KBM-7 (cell line): ENCODE data around the gene ZNF608.

Source experiments
- DNase-seq: peaks from one replicate; pipeline ENCODE4 v3.0.0-alpha.2; 2015
- in situ Hi-C: fragments of 300-500 bp; cut with MboI; formaldehyde crosslinking; loops from 2 replicates; pipeline ENCODE4 v1.14.3; 2020; ENCODE audit warnings: low sequenced_read_pairs, low pct_unique_long_range_greater_than_20kb, mixed read lengths

ZNF608 gene

DNA sequence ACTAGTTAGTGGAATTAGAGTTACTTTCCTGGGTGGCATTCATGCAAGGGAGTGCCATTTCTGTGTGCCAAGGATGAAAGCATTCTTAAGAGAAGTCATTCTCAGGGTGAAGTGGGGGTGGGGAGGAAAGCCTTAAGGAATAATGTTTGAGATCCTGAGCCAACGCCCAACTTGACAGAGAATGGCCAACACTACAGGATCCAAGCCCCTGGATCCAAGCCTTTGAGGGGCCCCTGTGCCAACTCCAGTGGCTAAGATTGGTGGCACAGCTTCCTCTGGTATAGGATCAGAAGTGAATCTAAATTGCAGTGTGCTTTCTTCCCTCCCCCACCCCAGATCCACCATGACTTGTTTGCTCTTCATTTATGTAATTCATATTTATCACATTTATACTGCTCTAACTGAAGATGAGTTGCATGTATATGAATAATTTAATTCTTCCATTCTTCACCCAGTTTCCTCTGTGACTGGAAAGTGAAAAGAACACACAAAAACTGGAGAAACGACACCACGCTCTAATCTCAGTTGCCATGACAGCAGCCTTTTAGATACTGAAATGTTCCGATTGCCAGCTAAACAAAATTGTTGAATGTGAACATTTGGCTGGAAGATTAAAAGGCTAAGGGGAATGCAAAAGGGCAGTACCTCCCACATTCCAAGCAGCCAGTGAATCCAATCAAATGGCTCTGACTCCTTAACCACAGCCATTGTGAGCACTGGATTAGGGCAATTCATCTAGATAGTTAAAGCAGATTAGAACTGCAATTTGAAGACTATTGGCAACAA lies 4.5 kb downstream of the ZNF608 start:
- in situ Hi-C loops = no loop called here
- DNase-seq = no peak

DNA sequence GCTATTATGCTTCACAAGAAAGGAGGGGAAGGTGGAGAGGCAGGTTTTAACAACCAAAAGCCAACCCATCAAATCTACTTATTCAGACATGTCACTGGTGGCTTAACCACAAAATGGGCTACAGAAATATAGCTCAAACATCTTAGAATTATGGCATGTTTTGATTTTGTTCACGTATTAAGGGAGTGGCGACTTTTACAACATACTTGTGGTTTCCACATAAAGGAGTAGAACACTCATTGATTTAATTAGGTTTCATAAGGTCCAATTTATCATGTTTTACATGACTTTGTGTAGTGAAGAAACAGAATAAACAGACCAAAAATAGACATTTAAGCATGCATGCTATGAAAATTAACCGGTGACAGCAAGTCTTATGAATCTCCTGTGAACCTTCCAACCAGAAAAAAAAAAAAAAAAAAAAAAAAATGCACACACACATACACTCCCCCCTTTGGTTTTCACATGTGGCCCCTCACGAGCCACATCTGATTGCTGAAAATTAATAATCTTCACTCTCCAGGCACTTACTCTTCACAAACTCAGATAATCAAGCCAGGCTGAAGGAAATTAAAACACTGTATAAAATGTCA lies 5.4 kb downstream of the ZNF608 start:
- in situ Hi-C loops = no loop called here
- DNase-seq = peak; percentile 9

DNA sequence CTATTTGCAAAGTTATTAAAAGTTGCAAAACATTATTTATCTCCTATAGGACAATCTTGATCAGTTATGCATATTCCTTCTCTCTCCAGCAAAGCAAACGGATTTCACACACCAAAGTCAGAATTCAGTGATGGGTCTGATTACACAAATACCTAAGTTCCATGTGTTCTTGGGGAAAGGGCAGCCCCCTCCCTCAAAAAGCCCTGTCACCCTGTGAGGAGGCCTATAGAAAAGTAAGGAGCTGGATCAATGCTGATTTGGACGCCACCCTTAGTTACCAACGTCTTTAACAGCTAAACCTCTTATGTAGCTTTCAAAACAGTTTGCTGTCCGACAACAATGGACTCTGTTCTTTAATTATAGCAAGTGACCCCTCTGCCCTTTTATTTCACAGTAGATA lies 6.4 kb downstream of the ZNF608 start:
- in situ Hi-C loops = no loop called here

DNA sequence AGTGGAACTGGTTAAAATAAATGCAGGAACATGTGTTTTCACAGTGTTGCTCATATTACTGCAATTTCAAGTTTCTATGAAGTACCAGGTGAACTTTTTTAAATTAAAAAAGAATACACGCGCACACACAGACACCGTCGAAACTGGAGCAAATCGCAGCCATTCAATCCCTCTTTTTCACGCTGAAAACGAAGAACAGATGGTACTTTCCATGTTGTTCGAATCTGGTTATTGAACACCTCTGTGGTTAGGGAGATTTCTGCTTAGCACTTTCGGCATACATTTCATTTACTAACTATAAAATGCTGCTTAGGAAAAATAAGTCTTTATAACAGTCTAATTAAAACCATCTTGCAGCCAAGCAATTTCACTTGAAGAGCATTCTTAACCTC lies 6.8 kb downstream of the ZNF608 start:
- in situ Hi-C loops = no loop called here
- no peak for DNase-seq

More for the DNA sequence above, 6.4 kb downstream of the ZNF608 start:
- DNase-seq = no peak

DNA sequence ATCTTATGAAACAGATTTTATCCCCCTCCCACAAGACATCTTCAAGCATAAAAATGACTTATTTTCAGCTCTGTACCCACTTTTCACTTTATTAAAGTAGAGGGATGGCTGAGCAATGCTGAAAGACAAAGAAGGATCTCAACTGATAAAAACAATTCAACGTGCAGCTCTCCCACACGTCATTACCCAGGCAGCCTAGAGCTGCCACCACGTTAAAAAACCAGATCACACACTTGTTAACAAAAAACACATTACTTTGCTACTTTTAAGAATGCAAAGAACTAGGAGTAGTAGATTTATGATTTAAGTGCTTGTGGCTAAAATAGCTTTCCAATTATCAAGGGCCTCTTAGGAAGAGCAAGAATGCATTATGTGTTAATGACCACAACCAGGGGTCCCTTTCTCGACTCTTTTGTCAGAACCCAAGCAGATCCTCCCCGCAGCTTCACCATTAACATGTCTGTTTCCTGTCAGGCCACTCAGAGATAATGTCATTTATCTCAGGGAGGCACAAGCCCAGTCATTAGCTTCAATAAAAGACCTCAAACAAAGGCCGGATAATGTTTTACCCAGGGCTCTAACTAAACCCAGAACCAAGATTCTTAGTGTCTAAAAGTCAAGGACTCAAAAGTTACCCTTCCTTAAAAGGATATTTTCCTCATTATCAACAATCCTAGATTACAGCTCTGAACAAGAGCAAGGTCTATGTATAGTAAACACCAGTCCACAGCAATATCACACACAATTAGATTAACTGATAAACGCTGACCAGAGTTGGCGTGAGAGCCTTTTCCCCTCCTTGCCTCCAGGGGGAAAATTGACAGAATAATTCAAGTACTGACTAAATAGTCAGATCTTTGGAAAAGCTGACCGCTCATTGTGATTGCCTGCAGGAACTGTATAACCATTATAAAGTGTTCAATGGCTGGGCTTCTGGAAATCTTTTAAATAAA lies 7.5 kb downstream of the ZNF608 start:
- DNase-seq = peak; percentile 41
- in situ Hi-C loops = no loop called here

DNA sequence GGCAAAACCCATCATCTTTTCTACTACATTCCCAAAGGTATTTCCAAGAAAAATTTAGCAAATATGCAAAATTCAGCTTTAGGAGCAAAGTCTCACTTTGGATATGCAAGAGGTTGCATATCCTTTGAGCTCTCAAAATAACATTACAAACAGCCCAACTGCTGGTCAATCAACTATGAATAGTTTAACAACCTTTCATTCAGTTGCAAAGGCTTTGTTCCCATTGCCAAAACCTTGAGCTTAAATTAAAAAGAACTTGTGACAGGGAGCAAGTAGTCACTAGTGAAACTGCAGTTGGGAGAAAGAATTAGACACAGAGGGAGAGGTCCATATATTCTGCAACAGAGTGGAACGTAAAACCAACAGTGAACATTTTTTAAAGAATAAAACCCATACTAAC lies 8.8 kb downstream of the ZNF608 start:
- no peak for DNase-seq
- in situ Hi-C loops = no loop called here

DNA sequence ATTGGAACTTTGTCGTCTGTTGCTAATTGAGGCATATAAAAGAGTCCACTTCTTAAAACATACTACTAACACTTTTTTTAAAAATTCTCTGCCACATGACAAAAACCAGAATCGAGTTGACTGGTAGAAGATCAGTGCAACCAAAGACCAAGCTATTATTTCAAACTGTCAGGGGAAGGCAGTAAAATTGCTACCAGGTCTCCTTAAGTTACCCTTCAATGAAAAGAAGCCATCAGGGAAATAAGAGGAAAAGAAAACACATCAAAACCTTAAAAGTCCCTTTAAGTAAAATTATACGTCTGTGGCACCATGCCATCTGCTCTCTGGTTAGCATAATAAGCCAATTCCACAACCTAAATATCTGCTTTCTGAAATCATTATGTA lies 9.6 kb downstream of the ZNF608 start:
- in situ Hi-C loops = no loop called here
- no peak for DNase-seq

DNA sequence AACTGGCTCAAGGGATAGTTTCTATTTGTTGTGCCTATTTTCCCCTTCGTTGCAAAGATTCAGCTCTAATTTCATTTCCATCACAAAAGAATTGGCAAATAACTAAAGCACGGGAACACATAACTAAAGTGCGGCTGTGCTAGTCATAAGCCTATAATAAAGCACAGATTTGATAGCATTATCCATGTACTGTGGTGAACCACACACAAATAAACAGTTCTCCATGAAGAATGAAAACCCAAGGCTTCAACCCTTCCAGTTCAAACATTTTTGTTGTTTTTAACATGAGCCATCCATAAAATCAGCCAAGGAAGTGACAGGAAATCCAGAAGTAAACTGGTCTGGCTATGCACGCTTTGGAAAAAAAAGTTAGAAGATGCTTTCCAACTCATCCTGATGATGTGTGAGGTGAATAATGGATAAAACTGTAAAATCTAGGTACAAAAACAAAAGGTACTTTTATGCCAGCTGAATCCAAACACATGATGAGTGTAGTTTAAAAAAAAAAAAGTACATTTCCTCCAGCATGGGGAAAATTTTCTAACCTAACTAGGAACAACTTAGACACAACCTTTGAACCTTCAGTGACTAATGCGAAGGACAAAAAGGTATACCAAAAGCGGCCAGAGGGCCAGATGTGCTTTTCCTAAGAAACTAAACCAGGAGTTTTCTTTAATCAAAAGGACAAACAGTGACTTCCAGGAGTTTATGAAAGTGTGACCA lies 10.2 kb downstream of the ZNF608 start:
- DNase-seq = no peak
- in situ Hi-C loops = no loop called here

DNA sequence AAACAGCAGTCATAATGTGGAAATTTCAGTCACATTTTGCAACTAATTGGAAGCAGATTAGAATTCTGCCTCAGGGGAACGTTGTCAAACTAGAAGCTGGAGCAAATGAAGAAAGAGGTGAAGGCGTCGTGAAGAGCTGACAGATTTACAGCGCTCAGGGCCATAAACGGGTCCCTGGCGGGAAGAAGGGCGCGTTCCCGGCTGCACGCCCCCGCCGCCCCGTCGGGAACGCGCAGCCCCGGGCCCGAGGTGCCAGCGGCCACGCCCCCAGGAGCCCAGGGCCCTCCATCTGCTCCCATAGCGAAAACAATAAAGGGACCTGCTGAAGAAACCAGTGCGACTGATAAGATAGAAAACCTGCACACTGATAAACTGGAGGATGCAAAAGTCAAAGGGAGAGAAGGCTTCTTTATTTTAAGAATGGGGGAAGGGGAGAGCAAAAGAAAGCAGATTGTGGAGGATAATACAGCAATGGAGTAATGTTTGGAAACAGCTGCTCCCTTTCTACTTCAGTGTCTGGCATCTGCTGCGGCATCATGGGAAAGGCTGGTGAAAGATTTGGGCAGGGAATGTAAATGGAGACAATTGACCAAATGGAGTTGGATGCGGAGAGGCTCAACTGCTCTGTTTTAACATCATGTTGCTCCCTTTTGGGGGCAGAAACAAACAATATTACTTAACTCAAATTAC lies 11.1 kb downstream of the ZNF608 start:
- in situ Hi-C loops = no loop called here
- DNase-seq = no peak

DNA sequence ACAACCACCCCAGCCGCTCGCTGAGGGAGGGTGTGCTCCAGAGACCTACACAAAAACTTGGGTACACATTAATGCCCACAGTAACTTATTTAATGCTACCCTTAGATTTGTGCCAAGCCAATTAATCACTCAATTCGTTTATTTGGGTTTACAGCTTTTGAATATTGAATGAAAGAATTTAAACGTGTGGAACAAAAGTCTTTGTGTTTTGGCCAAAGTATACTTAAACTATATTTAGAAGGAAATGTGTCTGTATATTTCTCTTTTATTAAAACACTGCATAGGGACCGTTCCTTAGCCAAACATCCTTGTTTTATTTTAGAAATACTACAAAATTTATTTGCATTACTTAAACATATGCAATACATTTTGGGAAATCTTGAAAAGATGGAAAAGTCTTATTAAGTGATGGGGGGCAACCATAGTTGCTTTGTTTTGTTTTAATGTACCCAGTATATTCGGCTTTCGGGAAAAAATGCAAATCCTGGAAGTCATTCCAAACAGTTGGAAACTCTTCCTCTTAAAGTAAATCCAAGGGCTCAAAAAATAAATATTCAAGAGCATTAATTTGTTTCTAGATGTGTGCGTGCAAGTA lies 11.8 kb downstream of the ZNF608 start:
- no peak for DNase-seq
- in situ Hi-C loops = no loop called here

DNA sequence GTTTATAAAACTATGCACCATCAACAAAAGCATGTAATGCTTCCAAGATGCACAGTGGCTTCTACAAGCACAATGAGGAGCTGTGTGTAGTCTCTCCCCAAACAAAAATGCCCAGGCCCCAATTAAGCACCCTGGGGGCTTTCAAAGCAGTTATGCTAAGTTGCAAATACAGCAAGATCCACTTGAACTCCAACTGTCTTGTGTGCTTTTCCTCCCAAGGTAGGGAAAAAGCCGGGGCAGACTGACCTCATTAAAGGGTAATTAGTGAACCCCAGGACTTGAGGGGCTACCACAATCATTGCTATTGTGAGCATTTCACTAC lies 13.1 kb downstream of the ZNF608 start:
- DNase-seq = no peak
- in situ Hi-C loops = no loop called here

DNA sequence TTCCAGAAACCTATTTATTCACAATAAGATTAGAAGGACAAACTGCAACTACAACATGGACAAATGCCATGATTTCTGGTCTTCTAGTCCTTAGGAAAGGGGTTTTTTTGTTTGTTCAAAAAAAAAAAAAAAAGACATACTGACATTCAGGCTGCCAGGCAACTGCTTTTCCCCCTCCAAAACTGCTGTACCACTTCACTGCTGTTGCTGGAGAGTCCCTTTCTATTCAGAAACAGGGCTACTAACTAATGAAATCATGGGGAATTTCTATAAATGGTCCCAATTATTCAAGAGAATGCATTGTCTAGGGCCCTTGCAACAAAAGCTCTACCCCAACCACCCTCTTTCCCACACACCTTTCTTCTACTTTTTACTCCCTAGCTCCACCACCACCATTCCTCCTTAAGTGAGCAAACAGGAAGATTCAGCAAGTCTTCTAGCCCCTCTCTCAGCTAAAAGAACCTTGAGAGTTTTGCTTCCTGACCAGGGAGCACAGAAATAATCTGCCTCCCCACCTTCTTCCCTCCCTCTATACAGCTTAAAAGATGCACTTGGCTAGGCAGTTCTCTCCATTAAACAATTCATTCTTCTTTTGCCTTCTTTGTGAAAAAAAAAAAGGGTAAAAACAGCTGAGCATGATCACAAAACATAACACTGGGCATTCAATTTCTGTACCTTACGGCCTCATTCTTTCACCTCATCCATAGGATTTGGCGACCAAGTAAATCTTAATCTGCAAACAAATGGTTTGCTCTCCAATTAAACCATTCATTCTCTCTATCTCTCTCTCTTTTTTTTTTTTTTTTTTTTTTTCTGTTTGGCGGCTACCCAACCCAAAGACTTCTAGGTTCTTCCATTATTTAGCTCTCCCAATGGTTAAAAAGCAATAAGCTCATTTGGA lies 13.8 kb downstream of the ZNF608 start:
- no peak for DNase-seq
- in situ Hi-C loops = no loop called here

DNA sequence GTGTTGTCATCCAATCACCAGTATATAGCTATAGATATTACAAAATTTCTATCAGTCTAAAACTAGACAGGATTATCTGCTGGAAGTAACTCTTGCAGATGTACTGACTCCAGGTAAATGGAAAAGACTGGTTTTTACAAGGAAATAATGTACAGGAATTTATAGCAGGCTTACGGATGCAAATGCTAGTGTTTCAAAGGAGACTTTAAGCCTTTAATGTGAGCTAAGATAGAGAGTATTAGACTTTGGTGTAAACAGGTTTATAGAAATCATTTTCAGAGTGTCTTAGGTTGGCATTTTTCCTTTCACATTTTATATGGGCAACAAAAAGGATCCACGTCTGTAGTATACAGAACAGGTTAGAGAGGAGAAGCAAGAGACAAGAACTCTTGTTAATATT lies 16.1 kb downstream of the ZNF608 start:
- in situ Hi-C loops = no loop called here

DNA sequence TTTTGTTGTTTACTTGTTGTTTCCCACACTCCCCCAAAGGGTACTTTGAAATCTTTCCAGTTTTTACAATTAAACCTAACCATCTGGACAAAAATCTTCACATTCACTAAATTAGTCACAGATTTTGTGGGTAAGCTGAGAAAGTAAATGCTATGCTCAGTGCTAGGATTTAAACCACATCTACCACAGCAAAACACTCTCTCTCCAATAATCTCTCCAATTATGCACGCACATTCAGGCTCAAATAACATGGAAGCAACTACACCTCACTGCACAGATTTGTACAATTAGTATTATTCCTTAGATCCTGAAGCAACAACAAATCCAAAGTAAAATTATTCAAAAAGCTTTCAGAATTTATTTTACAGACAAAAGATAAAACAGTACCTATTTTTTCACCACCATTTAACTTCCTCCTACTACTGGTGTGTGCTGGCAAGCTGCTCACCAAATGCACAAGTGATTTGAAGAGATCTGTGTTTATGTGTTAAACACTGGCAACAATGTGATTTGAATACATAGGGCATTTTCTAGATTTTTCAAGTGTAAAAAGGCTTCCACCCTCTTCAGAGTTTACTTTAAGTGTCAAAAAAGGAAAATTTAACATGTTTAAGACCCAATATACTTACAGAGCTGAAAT lies 16.6 kb downstream of the ZNF608 start:
- in situ Hi-C loops = no loop called here
- no peak for DNase-seq

More for the DNA sequence above, 16.1 kb downstream of the ZNF608 start:
- no peak for DNase-seq

DNA sequence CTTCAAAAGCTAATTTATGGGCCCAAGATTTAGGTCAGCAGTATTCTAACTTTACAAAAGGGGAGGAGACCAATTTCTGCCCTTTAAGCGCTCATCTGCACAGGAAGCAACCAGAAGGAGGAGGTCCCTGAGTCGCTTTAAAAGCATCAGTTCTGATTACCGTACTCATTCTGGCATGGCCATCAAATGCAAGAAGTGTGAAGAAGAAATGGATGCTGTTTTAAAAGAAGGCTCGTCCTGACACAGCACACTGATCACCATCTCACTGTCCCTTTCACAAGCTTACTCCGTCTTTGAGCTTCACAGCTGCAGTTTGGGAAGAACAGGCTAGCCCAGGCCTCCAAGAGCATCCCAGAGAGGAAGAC lies 17.5 kb downstream of the ZNF608 start:
- in situ Hi-C loops = no loop called here
- no peak for DNase-seq

DNA sequence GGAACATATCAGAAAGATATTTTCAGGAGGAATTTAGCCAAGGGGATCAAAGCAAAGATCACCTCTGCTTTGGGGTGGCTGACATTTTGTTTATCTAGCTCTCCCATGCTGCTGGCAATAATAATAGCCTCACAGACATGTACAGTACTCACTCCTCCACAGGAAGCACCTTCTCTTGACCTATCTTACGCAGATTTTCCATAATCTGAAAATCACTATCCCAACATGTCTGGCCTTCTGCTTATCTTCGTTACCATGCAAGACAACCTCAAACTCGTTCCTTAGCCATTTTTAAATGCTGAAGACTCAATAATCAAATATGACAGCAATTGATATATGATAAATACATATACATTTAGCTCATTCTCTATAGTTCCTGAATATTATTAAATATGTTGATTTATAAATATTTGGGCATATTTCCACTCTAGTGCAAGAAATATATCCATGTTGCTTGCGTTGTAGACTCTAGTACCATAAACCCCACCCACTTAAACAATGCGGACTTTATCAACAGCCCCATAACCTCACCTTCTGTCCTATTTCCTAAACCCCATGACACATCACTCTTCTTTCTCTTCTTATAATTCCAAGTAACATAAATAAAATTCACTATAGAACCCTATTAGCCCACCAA lies 18.0 kb downstream of the ZNF608 start:
- in situ Hi-C loops = no loop called here
- no peak for DNase-seq
